HG02571 (cell line): ENCODE measurements around the gene TOMM20.

Source experiments
- ATAC-seq: cut with Tn5 transposase; IDR thresholded peaks from one replicate; pipeline ENCODE4 v1.9.1; 2021; ENCODE audit warnings: mild to moderate bottlenecking, moderate library complexity; ENCODE audit not compliant: unreplicated experiment

The TOMM20 gene

DNA sequence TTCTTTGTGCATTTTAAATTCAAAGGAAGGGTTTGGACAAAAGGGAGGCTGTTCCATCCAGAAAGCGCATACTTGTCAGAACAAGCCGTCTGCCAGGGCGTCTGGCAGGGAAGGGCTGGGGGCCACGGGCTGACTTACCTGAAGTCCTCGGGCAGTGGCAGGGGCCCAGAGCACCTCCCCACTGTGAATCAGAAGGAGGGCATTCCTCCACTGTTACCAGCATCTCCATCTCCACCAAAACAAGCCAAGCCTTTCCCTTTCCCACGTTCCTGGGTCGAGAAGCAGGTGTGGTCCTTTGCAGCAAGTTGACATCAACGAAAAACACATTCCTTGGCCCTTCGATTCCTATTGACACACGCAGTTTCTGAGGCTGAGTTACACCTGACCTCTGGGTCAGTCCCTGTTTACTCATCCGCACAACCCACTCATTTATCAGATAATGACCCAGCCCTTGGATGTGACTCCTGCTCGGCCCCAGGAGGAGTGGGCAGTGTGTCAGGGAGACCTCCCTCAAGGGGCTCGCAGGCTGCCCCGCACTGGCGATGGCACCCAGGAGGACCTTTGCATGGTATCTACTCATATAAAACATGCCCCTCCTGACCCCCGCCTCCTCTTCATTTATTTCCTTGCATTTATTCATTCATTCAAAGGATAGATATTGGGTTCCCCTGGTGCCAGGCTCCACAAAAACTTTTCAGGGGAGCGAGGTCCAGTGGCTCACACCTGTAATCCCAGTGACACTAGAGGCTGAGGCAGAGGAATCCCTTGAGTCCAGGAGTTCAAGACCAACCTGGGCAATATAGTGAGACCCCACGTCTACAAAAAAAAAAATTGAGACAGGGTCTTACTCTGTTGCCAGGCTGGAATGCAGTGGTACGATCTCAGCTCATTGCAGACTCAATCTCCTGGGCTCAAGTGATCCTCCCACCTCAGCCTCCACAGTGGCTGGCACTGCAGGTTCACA lies 60.2 kb downstream of the TOMM20 start:
- ATAC-seq: no peak

DNA sequence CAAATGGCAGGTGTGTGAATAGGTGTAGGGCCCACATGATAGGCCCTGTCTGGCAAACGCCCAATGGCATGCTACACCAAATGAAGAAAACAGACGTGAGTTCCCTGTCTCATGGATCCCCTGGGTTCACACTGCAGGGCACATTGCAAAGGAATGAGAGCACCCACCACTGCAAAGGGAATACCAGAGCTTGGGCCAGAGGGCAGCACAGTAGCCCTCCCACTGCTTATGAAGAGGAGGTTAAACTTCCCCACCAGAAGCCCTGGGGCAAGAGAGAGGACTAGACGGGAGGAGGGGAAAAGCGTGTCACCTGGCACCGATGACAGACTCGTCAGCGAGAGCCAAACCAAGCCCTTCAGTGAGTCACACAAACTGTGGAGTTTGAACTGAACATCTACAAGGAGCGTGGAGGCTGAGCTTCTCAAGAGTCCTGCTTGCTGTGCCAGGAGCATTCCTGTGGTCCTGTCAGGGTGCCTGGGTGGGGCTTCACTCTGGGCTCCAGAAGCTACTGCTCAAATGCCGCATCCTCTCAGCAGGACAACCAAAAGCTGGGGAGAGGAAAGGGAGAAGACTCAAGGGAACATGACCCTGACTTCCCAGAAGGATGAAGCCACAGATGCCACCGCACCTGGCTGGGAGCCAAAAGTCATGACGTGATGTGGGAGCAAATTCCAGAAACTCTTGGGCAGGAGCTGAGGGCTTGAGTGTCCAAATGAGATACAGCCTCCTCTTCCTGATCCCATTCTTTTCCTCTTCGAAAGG lies 61.1 kb downstream of the TOMM20 start:
- no peak for ATAC-seq

DNA sequence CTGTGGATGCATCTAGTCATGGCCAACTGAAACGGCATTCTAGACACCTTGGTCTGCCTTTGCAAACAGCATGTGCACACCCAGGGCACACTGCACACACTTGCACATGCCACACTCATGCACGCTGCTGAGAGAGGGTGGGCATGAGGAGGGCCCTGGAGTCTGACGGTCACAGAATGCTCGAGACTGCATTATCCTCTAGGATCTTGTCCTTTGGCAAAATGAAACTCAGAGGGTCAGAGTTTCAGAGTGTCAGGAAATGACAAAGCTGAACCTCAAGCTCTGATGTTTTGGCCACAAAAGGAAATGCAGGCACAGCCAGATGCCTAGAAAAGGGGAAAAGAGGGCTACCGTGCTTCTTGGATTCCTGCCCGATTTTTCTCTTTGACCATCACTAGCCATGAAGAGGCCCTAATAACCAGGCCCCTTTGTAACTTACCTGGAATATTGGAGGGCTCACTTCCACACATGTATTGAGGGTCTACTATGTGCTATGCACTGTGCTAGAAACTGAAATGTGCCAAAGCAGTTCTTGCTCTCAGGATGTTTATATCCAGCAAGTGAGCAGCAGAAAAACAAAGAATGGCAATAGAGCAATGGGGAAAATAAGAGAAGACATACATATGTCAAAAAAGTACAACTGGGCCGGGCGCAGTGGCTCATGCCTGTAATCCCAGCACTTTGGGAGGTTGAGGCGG lies 65.4 kb downstream of the TOMM20 start:
- no peak for ATAC-seq

DNA sequence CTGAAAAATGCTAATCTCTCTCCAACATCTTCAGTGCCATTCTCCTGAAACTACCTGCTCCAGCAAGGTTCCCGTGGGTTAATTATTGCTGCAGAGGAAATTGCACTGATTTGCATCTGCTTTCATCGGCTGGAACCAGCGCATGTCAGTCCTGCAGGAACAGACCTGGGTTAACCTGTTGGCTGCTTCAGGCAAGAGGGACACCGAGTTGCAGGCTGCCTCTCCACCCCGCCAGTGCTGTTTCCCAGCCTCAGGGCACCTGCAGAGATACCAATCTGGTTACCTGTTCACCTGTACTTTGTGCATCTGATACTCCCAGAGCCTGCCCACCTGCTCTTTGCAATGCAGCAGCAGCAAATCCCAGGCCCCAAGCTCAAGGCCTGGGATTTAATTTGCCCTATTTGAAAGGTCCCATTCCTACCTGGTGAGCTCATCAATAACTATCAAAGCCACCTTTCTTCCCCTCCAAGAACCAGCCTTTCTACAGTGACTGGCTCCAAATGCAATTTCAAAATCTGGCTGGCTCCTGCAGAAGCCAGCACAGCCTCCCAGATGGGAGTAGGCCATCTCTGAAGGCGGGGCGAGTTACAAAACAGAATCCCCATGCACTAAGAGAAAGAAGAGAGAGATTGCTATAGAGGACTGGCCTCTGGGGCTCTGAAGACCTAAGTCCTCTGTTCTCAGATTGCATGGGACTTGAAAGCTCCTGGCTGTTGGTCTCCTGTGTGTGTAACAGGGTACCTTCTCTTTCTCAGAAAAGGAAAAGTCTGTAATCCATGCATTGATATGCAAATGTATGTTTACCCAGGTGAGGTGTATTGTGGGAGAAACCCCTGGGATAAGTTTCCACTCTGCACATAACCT lies 67.8 kb downstream of the TOMM20 start:
- ATAC-seq: no peak
